Keratinocyte (primary cell): Measurements from ENCODE around the gene MMEL1. TPM values are rescaled to one million over a fixed set of nuclear protein-coding genes. Genes with fewer than 3 reads are reported as not detected.

Source experiments
- DNase-seq: peaks from one replicate; pipeline ENCODE4 v3.0.0-alpha.2; 2011; ENCODE audit warnings: low read depth, missing footprints, low spot score
- FAIRE-seq: peaks from 2 replicates; lab custom pipeline; 2011; peaks lifted over from hg19 to GRCh38; lab: Jason Lieb, UNC
- H2AFZ ChIP-seq: 2 replicates; pipeline ENCODE4 v1.6.0; 2012; ENCODE audit warnings: low read length, control low read depth, inconsistent platforms; ENCODE audit not compliant: control insufficient read depth
- H3K27ac ChIP-seq: 2 replicates; pipeline ENCODE4 v1.5.1; 2011; ENCODE audit warnings: low read length; ENCODE audit not compliant: control insufficient read depth, insufficient read depth
- H3K27me3 ChIP-seq: 3 replicates; pipeline ENCODE4 v1.6.0; 2011; ENCODE audit warnings: low read length; ENCODE audit not compliant: control insufficient read depth, insufficient read depth; ENCODE audit errors: extremely low read depth
- H3K36me3 ChIP-seq, 2 experiments: 2 replicates in 1 of 2; 3 replicates in 1 of 2; pipeline ENCODE4 v1.5.1; 2011; ENCODE audit warnings: low read length in 2 of 2, mild to moderate bottlenecking in 1 of 2; ENCODE audit not compliant: control insufficient read depth in 2 of 2, insufficient read depth in 2 of 2; ENCODE audit errors: extremely low read depth in 1 of 2
- H3K4me1 ChIP-seq: 3 replicates; pipeline ENCODE4 v1.5.1; 2011; ENCODE audit warnings: low read length; ENCODE audit not compliant: control insufficient read depth, insufficient read depth; ENCODE audit errors: extremely low read depth
- H3K4me2 ChIP-seq: 3 replicates; pipeline ENCODE4 v1.6.0; 2011; ENCODE audit warnings: low read depth, low read length; ENCODE audit not compliant: control insufficient read depth, insufficient read depth; ENCODE audit errors: extremely low read depth
- H3K4me3 ChIP-seq, 3 experiments: fragments of 200-600 bp in 1 of 3; sonication (generic) in 1 of 3; 2 replicates in 2 of 3; 3 replicates in 1 of 3; pipeline ENCODE4 v1.5.1; 2011 to 2016; ENCODE audit warnings: low read length in 3 of 3, mild to moderate bottlenecking in 3 of 3, control low read depth in 2 of 3, inconsistent platforms in 1 of 3, low read depth in 1 of 3, mixed read lengths in 1 of 3, mixed run types in 1 of 3, moderate library complexity in 1 of 3; ENCODE audit not compliant: control insufficient read depth in 2 of 3, insufficient read depth in 2 of 3; ENCODE audit errors: extremely low read depth in 1 of 3
- H3K79me2 ChIP-seq: 2 replicates; pipeline ENCODE4 v1.6.0; 2012; ENCODE audit warnings: low read length; ENCODE audit not compliant: control insufficient read depth, insufficient read depth
- H3K9ac ChIP-seq: 3 replicates; pipeline ENCODE4 v1.6.0; 2011; ENCODE audit warnings: low read length; ENCODE audit not compliant: control insufficient read depth, insufficient read depth; ENCODE audit errors: extremely low read depth
- H3K9me1 ChIP-seq: 3 replicates; pipeline ENCODE4 v1.6.0; 2011; ENCODE audit warnings: low read length; ENCODE audit not compliant: control insufficient read depth, insufficient read depth; ENCODE audit errors: extremely low read depth
- H3K9me3 ChIP-seq: 2 replicates; pipeline ENCODE4 v1.5.1; 2012; ENCODE audit warnings: low read depth, low read length; ENCODE audit not compliant: control insufficient read depth
- H4K20me1 ChIP-seq: 3 replicates; pipeline ENCODE4 v1.6.0; 2011; ENCODE audit warnings: low read length; ENCODE audit not compliant: control insufficient read depth, insufficient read depth; ENCODE audit errors: extremely low read depth
- CTCF ChIP-seq, 3 experiments: IDR thresholded peaks in 1 of 3; conservative IDR thresholded peaks in 1 of 3; optimal IDR thresholded peaks in 1 of 3; 2 replicates in 2 of 3; 3 replicates in 1 of 3; pipeline versions ENCODE3 to v1.5.1; 2011; ENCODE audit warnings: low read length in 3 of 3, mild to moderate bottlenecking in 3 of 3, moderate library complexity in 2 of 3, control low read depth in 1 of 3, inconsistent platforms in 1 of 3; ENCODE audit not compliant: insufficient read depth in 2 of 3; ENCODE audit errors: extremely low read depth in 1 of 3
- EZH2 ChIP-seq: IDR thresholded peaks from one replicate; pipeline ENCODE4 v1.6.1; 2012; ENCODE audit warnings: inconsistent platforms, mild to moderate bottlenecking, low read length, moderate library complexity
- dilution Hi-C: fragments of 300-500 bp; cut with MboI; formaldehyde crosslinking; loops from one replicate; pipeline ENCODE4 v1.7.0; 2020; ENCODE audit warnings: low sequenced_read_pairs; ENCODE audit not compliant: extremely low pct_ligation_motif_present
- polyA plus RNA-seq, 5 experiments: library from polyadenylated mRNA; depleted of rRNA in 3 of 5; stranded (reverse) in 3 of 5; stranded (forward) in 1 of 5; unstranded in 1 of 5; fragments of >200 nt; gene quantifications; 1 replicate in 1 of 5; 2 replicates in 3 of 5; 3 replicates in 1 of 5; pipeline versions ENCODE4 v1.2.1 to v1.2.3, GENCODE V29; 2011 to 2012; ENCODE audit warnings: missing spikeins in 2 of 5, low read depth in 1 of 5, low replicate concordance in 1 of 5

The MMEL1 gene
- polyA plus RNA-seq, 1 donor (not counting 4 experiments of a cell fraction or from before 2014, with no cell fraction given): not detected

DNA sequence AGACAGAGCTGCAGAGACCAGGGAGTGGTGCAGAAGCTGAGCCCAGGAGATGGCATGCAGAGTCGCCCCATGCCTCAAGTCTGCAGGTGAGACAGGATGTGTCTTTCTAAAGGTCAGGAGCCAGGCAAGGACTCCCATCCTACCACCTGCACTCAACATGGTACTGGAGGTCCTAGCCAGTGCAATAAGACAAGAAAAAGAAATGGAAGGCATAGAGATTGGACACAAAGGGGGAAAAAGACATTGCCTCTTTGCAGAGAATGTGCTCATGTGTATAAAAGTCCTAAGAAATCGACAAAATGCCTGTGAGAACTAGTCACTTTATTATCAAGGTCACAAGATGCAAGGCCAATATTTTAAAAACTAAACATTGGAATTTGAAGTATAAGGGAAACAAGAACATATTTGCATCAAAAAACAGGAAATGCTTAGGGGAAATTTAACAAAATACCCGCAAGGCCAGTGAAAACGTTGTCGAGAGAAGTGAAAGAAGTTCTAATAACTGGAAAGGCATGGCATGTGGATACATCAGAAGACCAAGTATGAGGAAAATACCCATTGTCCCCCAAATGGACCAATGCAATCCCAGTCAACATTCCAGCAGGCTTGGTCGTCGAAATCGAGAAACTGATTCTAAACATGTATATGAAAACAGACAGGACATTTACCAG lies 59.4 kb downstream of the MMEL1 start:
- H3K27me3 ChIP-seq: peaks cover 10% of the 10 kb centered on the region
- no peak overlapping the region for H2AFZ ChIP-seq
- no peaks in the 10 kb centered on the region for H3K9me3 ChIP-seq
- no peak overlapping the region for H3K27ac ChIP-seq
- no peaks in the 10 kb centered on the region for H3K79me2 ChIP-seq
- no peak overlapping the region for H3K4me3 ChIP-seq
- no peaks in the 10 kb centered on the region for H4K20me1 ChIP-seq
- FAIRE-seq: no peak
- no peaks in the 10 kb centered on the region for H3K9me1 ChIP-seq
- no peaks in the 10 kb centered on the region for H3K4me1 ChIP-seq
- no peaks in the 10 kb centered on the region for H3K36me3 ChIP-seq
- DNase-seq: no peak
- dilution Hi-C loops: no loop called here
- no peak overlapping the region for H3K4me2 ChIP-seq
- no peak overlapping the region for H3K9ac ChIP-seq
- TF ChIP-seq EZH2 (no peak), CTCF (optimal IDR thresholded peaks at IDR 0.05 in 1 of 3, IDR thresholded peaks at IDR 0.05 in 1 of 3, conservative IDR thresholded peaks at IDR 0.05 in 1 of 3; ENCODE audit: extremely low read depth in 1 of 3, insufficient read depth in 2 of 3, low read length in 3 of 3) (no peak)

DNA sequence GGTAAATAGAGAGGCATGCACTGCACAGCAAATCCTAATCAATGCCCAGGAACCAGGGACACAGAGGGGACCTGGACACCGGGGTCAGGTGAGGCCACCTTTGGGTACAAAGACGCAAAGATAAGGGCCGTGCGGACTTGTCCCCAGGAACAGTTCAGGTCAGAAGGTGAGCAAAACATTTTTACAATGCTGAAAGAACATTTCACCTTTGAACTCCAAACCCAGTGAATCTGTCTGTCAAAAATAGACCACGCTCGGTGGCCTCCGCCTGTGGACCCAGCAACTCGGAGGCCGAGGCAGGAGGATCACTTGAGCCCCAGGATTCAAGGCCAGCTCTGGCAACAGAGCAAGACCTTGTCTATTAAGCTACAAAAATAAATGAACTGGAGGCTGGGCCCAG lies 61.5 kb downstream of the MMEL1 start:
- Histone ChIP-seq H3K4me3 (no peak overlapping the region), H3K27me3 (peaks cover 11% of the 10 kb centered on the region), H3K36me3 (no peaks in the 10 kb centered on the region), H3K4me2 (no peak overlapping the region), H3K27ac (no peak overlapping the region), H3K79me2 (no peaks in the 10 kb centered on the region), H3K9ac (no peak overlapping the region), H4K20me1 (no peaks in the 10 kb centered on the region), H3K4me1 (no peaks in the 10 kb centered on the region), H3K9me3 (no peaks in the 10 kb centered on the region), H3K9me1 (no peaks in the 10 kb centered on the region), H2AFZ (no peak overlapping the region)
- TF ChIP-seq CTCF (optimal IDR thresholded peaks at IDR 0.05 in 1 of 3, IDR thresholded peaks at IDR 0.05 in 1 of 3, conservative IDR thresholded peaks at IDR 0.05 in 1 of 3; ENCODE audit: extremely low read depth in 1 of 3, insufficient read depth in 2 of 3, low read length in 3 of 3) (no peak), EZH2 (no peak)
- FAIRE-seq: no peak
- no peak for DNase-seq
- dilution Hi-C loops: no loop called here
